Gastrocnemius medialis (tissue), 4 donors: ENCODE measurements around the gene PTGS1.

Experiments used
- POLR2A ChIP-seq, 2 donors: fragments of 450-650 bp; IDR thresholded peaks; one replicate each; pipeline ENCODE4 v1.6.1; 2017; ENCODE audit warnings: antibody characterized with exemption in 2 of 2, mild to moderate bottlenecking in 2 of 2, moderate library complexity in 2 of 2
- TF ChIP-seq, protein P1 (sequence below), 5 experiments: fragments of 450-650 bp in 3 of 5; fragments of 200-600 bp in 2 of 5; sonication (generic) in 2 of 5; IDR thresholded peaks in 4 of 5; conservative IDR thresholded peaks in 1 of 5; 1 replicate in 4 of 5; 2 replicates in 1 of 5; pipeline ENCODE4 v1.5.1; 2016 to 2019; ENCODE audit warnings: antibody characterized with exemption in 5 of 5, mild to moderate bottlenecking in 3 of 5, moderate library complexity in 3 of 5

GRCh38 chr9:122371846-122372245 is 1.0 kb downstream of the PTGS1 start:
- TF ChIP-seq, protein P1, sequence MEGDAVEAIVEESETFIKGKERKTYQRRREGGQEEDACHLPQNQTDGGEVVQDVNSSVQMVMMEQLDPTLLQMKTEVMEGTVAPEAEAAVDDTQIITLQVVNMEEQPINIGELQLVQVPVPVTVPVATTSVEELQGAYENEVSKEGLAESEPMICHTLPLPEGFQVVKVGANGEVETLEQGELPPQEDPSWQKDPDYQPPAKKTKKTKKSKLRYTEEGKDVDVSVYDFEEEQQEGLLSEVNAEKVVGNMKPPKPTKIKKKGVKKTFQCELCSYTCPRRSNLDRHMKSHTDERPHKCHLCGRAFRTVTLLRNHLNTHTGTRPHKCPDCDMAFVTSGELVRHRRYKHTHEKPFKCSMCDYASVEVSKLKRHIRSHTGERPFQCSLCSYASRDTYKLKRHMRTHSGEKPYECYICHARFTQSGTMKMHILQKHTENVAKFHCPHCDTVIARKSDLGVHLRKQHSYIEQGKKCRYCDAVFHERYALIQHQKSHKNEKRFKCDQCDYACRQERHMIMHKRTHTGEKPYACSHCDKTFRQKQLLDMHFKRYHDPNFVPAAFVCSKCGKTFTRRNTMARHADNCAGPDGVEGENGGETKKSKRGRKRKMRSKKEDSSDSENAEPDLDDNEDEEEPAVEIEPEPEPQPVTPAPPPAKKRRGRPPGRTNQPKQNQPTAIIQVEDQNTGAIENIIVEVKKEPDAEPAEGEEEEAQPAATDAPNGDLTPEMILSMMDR (IDR thresholded peaks at IDR 0.05 in 4 of 5, conservative IDR thresholded peaks at IDR 0.05 in 1 of 5), result no peak
- TF ChIP-seq POLR2A (IDR thresholded peaks at IDR 0.05), result no peak
